Effector memory CD4-positive, alpha-beta T cell (primary cell): Measurements from ENCODE around the gene PUM1.

ENCODE experiments used
- DNase-seq, 3 donors: peaks; one replicate each; pipeline ENCODE4 v3.0.0-alpha.2; 2020
- H3K27ac ChIP-seq: 2 replicates; pipeline ENCODE4 v1.7.0; 2013; ENCODE audit warnings: mild to moderate bottlenecking, low read length, moderate library complexity; ENCODE audit not compliant: insufficient read depth, poor library complexity, severe bottlenecking
- H3K27me3 ChIP-seq: replicated peaks from 2 replicates; pipeline ENCODE4 v1.7.0; 2013; ENCODE audit warnings: mild to moderate bottlenecking, low read length; ENCODE audit not compliant: insufficient read depth, control insufficient read depth, poor library complexity, severe bottlenecking
- H3K36me3 ChIP-seq: 2 replicates; pipeline ENCODE4 v1.7.0; 2013; ENCODE audit warnings: mild to moderate bottlenecking, low read length, moderate library complexity; ENCODE audit not compliant: control insufficient read depth, insufficient read depth
- H3K4me1 ChIP-seq: 2 replicates; pipeline ENCODE4 v1.7.0; 2013; ENCODE audit warnings: low read length, mild to moderate bottlenecking; ENCODE audit not compliant: control insufficient read depth, insufficient read depth, poor library complexity, severe bottlenecking
- H3K4me3 ChIP-seq: 2 replicates; pipeline ENCODE4 v1.7.0; 2013; ENCODE audit warnings: low read length, low read depth, mild to moderate bottlenecking; ENCODE audit not compliant: insufficient read depth, poor library complexity, severe bottlenecking
- H3K9me3 ChIP-seq: 2 replicates; pipeline ENCODE4 v1.7.0; 2013; ENCODE audit warnings: mild to moderate bottlenecking, low read length, moderate library complexity; ENCODE audit not compliant: control insufficient read depth

PUM1 gene

GRCh38 chr1:30903343-30904034 lies 162.0 kb downstream of the PUM1 start:
- Histone ChIP-seq H3K27me3 (peaks cover 15% of the 10 kb centered on the region), H3K4me1 (peaks cover 9% of the 10 kb centered on the region), H3K27ac (no peak overlapping the region), H3K4me3 (no peak overlapping the region), H3K9me3 (no peaks in the 10 kb centered on the region), H3K36me3 (no peaks in the 10 kb centered on the region)
- no peak for DNase-seq

- Histone ChIP-seq H3K27ac (no peak overlapping the region), H3K27me3 (peaks cover 11% of the 10 kb centered on the region), H3K36me3 (no peaks in the 10 kb centered on the region), H3K4me1 (peaks cover 5% of the 10 kb centered on the region), H3K4me3 (no peak overlapping the region), H3K9me3 (no peaks in the 10 kb centered on the region)
- no peak for DNase-seq
Measured at GRCh38 chr1:30902593-30903290, 162.8 kb downstream of the PUM1 start.

GRCh38 chr1:30901798-30902581 lies 163.5 kb downstream of the PUM1 start:
- H3K9me3 ChIP-seq, result no peaks in the 10 kb centered on the region
- H3K36me3 ChIP-seq, result no peaks in the 10 kb centered on the region
- H3K4me1 ChIP-seq, result no peaks in the 10 kb centered on the region
- H3K4me3 ChIP-seq, result no peak overlapping the region
- H3K27ac ChIP-seq, result no peak overlapping the region
- peaks cover 4% of the 10 kb centered on the region for H3K27me3 ChIP-seq
- DNase-seq, result no peak

- Histone ChIP-seq H3K4me3 (no peak overlapping the region), H3K36me3 (no peaks in the 10 kb centered on the region), H3K27ac (no peak overlapping the region), H3K4me1 (no peaks in the 10 kb centered on the region), H3K27me3 (no peaks in the 10 kb centered on the region), H3K9me3 (no peaks in the 10 kb centered on the region)
- no peak for DNase-seq
Measured at GRCh38 chr1:30900931-30901560, 164.5 kb downstream of the PUM1 start.

- H3K27me3 ChIP-seq, result no peaks in the 10 kb centered on the region
- H3K27ac ChIP-seq, result no peak overlapping the region
- DNase-seq, result no peak
- no peaks in the 10 kb centered on the region for H3K4me1 ChIP-seq
- no peak overlapping the region for H3K4me3 ChIP-seq
- H3K36me3 ChIP-seq, result no peaks in the 10 kb centered on the region
- no peaks in the 10 kb centered on the region for H3K9me3 ChIP-seq
Measured at GRCh38 chr1:30900486-30900885, 165.0 kb downstream of the PUM1 start.

- H3K4me1 ChIP-seq, result no peaks in the 10 kb centered on the region
- DNase-seq, result no peak
- no peak overlapping the region for H3K27ac ChIP-seq
- H3K4me3 ChIP-seq, result no peak overlapping the region
- no peaks in the 10 kb centered on the region for H3K27me3 ChIP-seq
- no peaks in the 10 kb centered on the region for H3K9me3 ChIP-seq
- no peaks in the 10 kb centered on the region for H3K36me3 ChIP-seq
Measured at GRCh38 chr1:30899577-30900389, 165.7 kb downstream of the PUM1 start.

- no peak for DNase-seq
- H3K4me1 ChIP-seq, result no peaks in the 10 kb centered on the region
- H3K36me3 ChIP-seq, result no peaks in the 10 kb centered on the region
- H3K4me3 ChIP-seq, result no peak overlapping the region
- no peaks in the 10 kb centered on the region for H3K27me3 ChIP-seq
- H3K9me3 ChIP-seq, result no peaks in the 10 kb centered on the region
- no peak overlapping the region for H3K27ac ChIP-seq
Measured at GRCh38 chr1:30898031-30898815, 167.3 kb downstream of the PUM1 start.

GRCh38 chr1:30896905-30897304 lies 168.6 kb downstream of the PUM1 start:
- DNase-seq, result no peak
- Histone ChIP-seq H3K4me3 (no peak overlapping the region), H3K9me3 (no peaks in the 10 kb centered on the region), H3K27me3 (no peaks in the 10 kb centered on the region), H3K4me1 (no peaks in the 10 kb centered on the region), H3K27ac (no peak overlapping the region), H3K36me3 (no peaks in the 10 kb centered on the region)
